Measurements from ENCODE around the gene COX6B1. TPM values are rescaled to one million over a fixed set of nuclear protein-coding genes. Genes with fewer than 3 reads are reported as not detected.
"Not testable (repeated sequence)": the region's sequence is repeated elsewhere in the genome, so short reads cannot be mapped to it uniquely, and the experiment has no call there.

The COX6B1 gene
- polyA plus RNA-seq, 2 donors: 1,022 to 1,339 TPM

GRCh38 chr19:35642798-35643254, 5.3 kb upstream of the COX6B1 start:
- Histone ChIP-seq H3K9me3 (ENCODE audit: control insufficient read depth in 2 of 2, insufficient read depth in 1 of 2, low read depth in 1 of 2, low read length in 1 of 2) (no peaks in the 10 kb centered on the region), H3K27me3 (ENCODE audit: control insufficient read depth in 1 of 2, insufficient read depth in 2 of 2, low read length in 2 of 2) (no peaks in the 10 kb centered on the region)

GRCh38 chr19:35643255-35644205, 4.6 kb upstream of the COX6B1 start:
- Histone ChIP-seq H3K9me3 (ENCODE audit: control insufficient read depth in 2 of 2, insufficient read depth in 1 of 2, low read depth in 1 of 2, low read length in 1 of 2) (no peaks in the 10 kb centered on the region), H3K27ac (ENCODE audit: low read depth in 2 of 2, low read length in 1 of 2) (peak overlapping the region; percentile 93 to 98), H3K27me3 (ENCODE audit: control insufficient read depth in 1 of 2, insufficient read depth in 2 of 2, low read length in 2 of 2) (no peaks in the 10 kb centered on the region), H3K36me3 (ENCODE audit: control insufficient read depth in 2 of 2, insufficient read depth in 2 of 2, low read length in 1 of 2) (no peaks in the 10 kb centered on the region), H3K4me1 (ENCODE audit: control insufficient read depth in 2 of 2, insufficient read depth in 2 of 2, low read length in 1 of 2) (peaks cover 3 to 10% of the 10 kb centered on the region in 2 donors), H3K4me3 (ENCODE audit: low read depth in 1 of 2, low read length in 2 of 2) (peak overlapping the region; percentile 63 to 81)
- WGBS, 2 donors: 0% methylated on average over 62 to 69 of the region's 69 CpGs

More at GRCh38 chr19:35642798-35643254, 5.3 kb upstream of the COX6B1 start:
- H3K36me3 ChIP-seq (ENCODE audit: control insufficient read depth in 2 of 2, insufficient read depth in 2 of 2, low read length in 1 of 2): peaks cover 0 to 1% of the 10 kb centered on the region in 2 donors
- 31 to 33% methylated on average over 14 to 15 of the region's 15 CpGs for WGBS, 2 donors
- peaks cover 3 to 10% of the 10 kb centered on the region in 2 donors for H3K4me1 ChIP-seq (ENCODE audit: control insufficient read depth in 2 of 2, insufficient read depth in 2 of 2, low read length in 1 of 2)
- peak overlapping the region; percentile 93 to 98 for H3K27ac ChIP-seq (ENCODE audit: low read depth in 2 of 2, low read length in 1 of 2)
- H3K4me3 ChIP-seq (ENCODE audit: low read depth in 1 of 2, low read length in 2 of 2): peak overlapping the region; percentile 63 to 81

GRCh38 chr19:35644206-35644986, 3.7 kb upstream of the COX6B1 start:
- WGBS, 2 donors: 0 to 1% methylated on average over 60 of the region's 60 CpGs
- Histone ChIP-seq H3K27me3 (ENCODE audit: control insufficient read depth in 1 of 2, insufficient read depth in 2 of 2, low read length in 2 of 2) (no peaks in the 10 kb centered on the region), H3K4me3 (ENCODE audit: low read depth in 1 of 2, low read length in 2 of 2) (peak overlapping the region; percentile 63 to 81), H3K27ac (ENCODE audit: low read depth in 2 of 2, low read length in 1 of 2) (peak overlapping the region; percentile 93 to 98), H3K9me3 (ENCODE audit: control insufficient read depth in 2 of 2, insufficient read depth in 1 of 2, low read depth in 1 of 2, low read length in 1 of 2) (no peaks in the 10 kb centered on the region), H3K36me3 (ENCODE audit: control insufficient read depth in 2 of 2, insufficient read depth in 2 of 2, low read length in 1 of 2) (no peaks in the 10 kb centered on the region), H3K4me1 (ENCODE audit: control insufficient read depth in 2 of 2, insufficient read depth in 2 of 2, low read length in 1 of 2) (peaks cover 3 to 8% of the 10 kb centered on the region in 2 donors)

GRCh38 chr19:35644987-35645679, 3.0 kb upstream of the COX6B1 start:
- Histone ChIP-seq H3K9me3 (ENCODE audit: control insufficient read depth in 2 of 2, insufficient read depth in 1 of 2, low read depth in 1 of 2, low read length in 1 of 2) (no peaks in the 10 kb centered on the region), H3K27ac (ENCODE audit: low read depth in 2 of 2, low read length in 1 of 2) (peak overlapping the region; percentile 93 to 98), H3K4me1 (ENCODE audit: control insufficient read depth in 2 of 2, insufficient read depth in 2 of 2, low read length in 1 of 2) (peaks cover 3 to 8% of the 10 kb centered on the region in 2 donors), H3K4me3 (ENCODE audit: low read depth in 1 of 2, low read length in 2 of 2) (peak overlapping the region; percentile 63 to 81), H3K27me3 (ENCODE audit: control insufficient read depth in 1 of 2, insufficient read depth in 2 of 2, low read length in 2 of 2) (no peaks in the 10 kb centered on the region), H3K36me3 (ENCODE audit: control insufficient read depth in 2 of 2, insufficient read depth in 2 of 2, low read length in 1 of 2) (no peaks in the 10 kb centered on the region)
- WGBS, 2 donors: 17 to 18% methylated on average over 20 of the region's 20 CpGs

GRCh38 chr19:35645680-35646511, 2.2 kb upstream of the COX6B1 start:
- Histone ChIP-seq H3K27me3 (ENCODE audit: control insufficient read depth in 1 of 2, insufficient read depth in 2 of 2, low read length in 2 of 2) (no peaks in the 10 kb centered on the region), H3K36me3 (ENCODE audit: control insufficient read depth in 2 of 2, insufficient read depth in 2 of 2, low read length in 1 of 2) (peaks cover 0 to 2% of the 10 kb centered on the region in 2 donors), H3K9me3 (ENCODE audit: control insufficient read depth in 2 of 2, insufficient read depth in 1 of 2, low read depth in 1 of 2, low read length in 1 of 2) (no peaks in the 10 kb centered on the region), H3K4me1 (ENCODE audit: control insufficient read depth in 2 of 2, insufficient read depth in 2 of 2, low read length in 1 of 2) (peaks cover 3 to 8% of the 10 kb centered on the region in 2 donors), H3K4me3 (ENCODE audit: low read depth in 1 of 2, low read length in 2 of 2) (no peak overlapping the region), H3K27ac (ENCODE audit: low read depth in 2 of 2, low read length in 1 of 2) (no peak overlapping the region)
- 75 to 82% methylated on average over 7 of the region's 7 CpGs for WGBS, 2 donors

GRCh38 chr19:35650581-35650980, 2.5 kb downstream of the COX6B1 start:
- no peak overlapping the region for H3K4me3 ChIP-seq (ENCODE audit: low read depth in 1 of 2, low read length in 2 of 2)
- H3K4me1 ChIP-seq (ENCODE audit: control insufficient read depth in 2 of 2, insufficient read depth in 2 of 2, low read length in 1 of 2): no peaks in the 10 kb centered on the region
- WGBS, 2 donors: 76 to 78% methylated on average over 9 of the region's 9 CpGs
- no peaks in the 10 kb centered on the region for H3K27me3 ChIP-seq (ENCODE audit: control insufficient read depth in 1 of 2, insufficient read depth in 2 of 2, low read length in 2 of 2)
- H3K27ac ChIP-seq (ENCODE audit: low read depth in 2 of 2, low read length in 1 of 2): no peak overlapping the region
- no peaks in the 10 kb centered on the region for H3K9me3 ChIP-seq (ENCODE audit: control insufficient read depth in 2 of 2, insufficient read depth in 1 of 2, low read depth in 1 of 2, low read length in 1 of 2)
- H3K36me3 ChIP-seq (ENCODE audit: control insufficient read depth in 2 of 2, insufficient read depth in 2 of 2, low read length in 1 of 2): peaks cover 6 to 12% of the 10 kb centered on the region in 2 donors

- H3K9me3 ChIP-seq (ENCODE audit: control insufficient read depth in 2 of 2, insufficient read depth in 1 of 2, low read depth in 1 of 2, low read length in 1 of 2); H3K27ac ChIP-seq (ENCODE audit: low read depth in 2 of 2, low read length in 1 of 2); H3K27me3 ChIP-seq (ENCODE audit: control insufficient read depth in 1 of 2, insufficient read depth in 2 of 2, low read length in 2 of 2); H3K4me1 ChIP-seq (ENCODE audit: control insufficient read depth in 2 of 2, insufficient read depth in 2 of 2, low read length in 1 of 2); H3K4me3 ChIP-seq (ENCODE audit: low read depth in 1 of 2, low read length in 2 of 2): not testable (repeated sequence)
- H3K36me3 ChIP-seq (ENCODE audit: control insufficient read depth in 2 of 2, insufficient read depth in 2 of 2, low read length in 1 of 2): peaks cover 16 to 26% of the 10 kb centered on the region in 2 donors
- WGBS, 2 donors: 94 to 98% methylated on average over 6 of the region's 6 CpGs
Observed at GRCh38 chr19:35654828-35655227, 6.7 kb downstream of the COX6B1 start.

GRCh38 chr19:35655600-35655999, 7.5 kb downstream of the COX6B1 start:
- no peak overlapping the region for H3K27ac ChIP-seq (ENCODE audit: low read depth in 2 of 2, low read length in 1 of 2)
- peaks cover 16 to 26% of the 10 kb centered on the region in 2 donors for H3K36me3 ChIP-seq (ENCODE audit: control insufficient read depth in 2 of 2, insufficient read depth in 2 of 2, low read length in 1 of 2)
- H3K27me3 ChIP-seq (ENCODE audit: control insufficient read depth in 1 of 2, insufficient read depth in 2 of 2, low read length in 2 of 2): no peaks in the 10 kb centered on the region
- H3K4me3 ChIP-seq (ENCODE audit: low read depth in 1 of 2, low read length in 2 of 2): no peak overlapping the region
- no peaks in the 10 kb centered on the region for H3K4me1 ChIP-seq (ENCODE audit: control insufficient read depth in 2 of 2, insufficient read depth in 2 of 2, low read length in 1 of 2)
- H3K9me3 ChIP-seq (ENCODE audit: control insufficient read depth in 2 of 2, insufficient read depth in 1 of 2, low read depth in 1 of 2, low read length in 1 of 2): no peaks in the 10 kb centered on the region
- WGBS, 2 donors: 97 to 100% methylated on average over 4 of the region's 4 CpGs

Data from esophagus (tissue), 2 donors.